GM18867 (cell line): ENCODE data around the gene TMEM178B.

ENCODE experiments used
- ATAC-seq: cut with Tn5 transposase; IDR thresholded peaks from one replicate; pipeline ENCODE4 v1.9.1; 2021; ENCODE audit warnings: mild to moderate bottlenecking, moderate library complexity; ENCODE audit not compliant: unreplicated experiment

The TMEM178B gene

DNA sequence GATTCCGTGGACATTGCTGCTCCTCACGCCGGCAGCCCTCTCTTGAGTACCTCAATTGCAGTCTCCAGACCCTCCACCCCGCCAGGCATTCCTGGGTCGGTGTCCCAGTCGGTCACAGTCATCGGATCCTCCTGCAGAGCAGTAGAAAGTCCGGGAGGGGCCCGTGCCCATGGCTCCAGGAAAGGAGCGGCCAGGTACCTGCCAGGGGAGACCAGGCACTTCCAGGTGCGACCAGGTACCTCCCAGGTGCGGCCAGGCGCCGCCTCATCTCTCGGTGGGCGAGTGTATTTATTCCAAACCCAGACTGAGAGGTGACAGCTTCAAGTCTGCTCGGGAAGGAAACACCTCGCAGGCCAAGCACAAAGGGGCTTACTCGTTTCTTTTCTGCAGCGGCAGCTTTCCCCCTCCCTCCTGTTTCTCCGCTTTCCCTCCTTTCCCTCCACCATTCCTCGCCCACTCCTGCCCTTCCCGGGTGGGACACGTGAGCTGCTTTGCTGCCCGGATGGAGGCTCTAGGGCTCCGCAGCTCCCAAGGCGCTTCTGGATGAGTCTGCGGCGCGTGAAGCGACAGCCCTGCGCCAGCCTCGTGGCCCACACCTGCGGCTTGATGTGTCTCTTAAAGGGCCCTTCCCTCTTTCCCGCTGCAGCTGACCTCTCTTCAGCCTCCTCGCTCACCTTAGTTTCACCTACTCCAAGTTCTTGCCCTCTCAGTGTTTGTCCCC is 438.0 kb downstream of the TMEM178B start:
- ATAC-seq: no peak

DNA sequence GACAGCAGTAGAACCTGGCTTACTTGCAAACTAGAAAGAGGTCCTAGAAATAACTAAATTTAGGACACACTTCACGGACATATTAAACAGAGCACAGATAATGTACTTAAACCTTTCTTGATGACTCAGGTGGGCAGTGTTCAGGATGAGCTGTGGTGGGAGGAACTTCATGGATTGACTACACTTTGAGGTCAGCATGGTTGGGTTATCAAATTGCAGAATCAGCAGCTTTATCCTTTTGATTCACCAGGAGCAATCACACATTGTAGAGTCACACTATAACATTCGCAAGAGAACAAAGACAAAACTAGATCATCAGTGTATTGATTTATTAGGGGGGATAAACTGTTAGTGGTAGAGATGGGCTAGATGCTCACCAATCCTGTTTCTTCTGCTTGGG is 438.7 kb downstream of the TMEM178B start:
- no peak for ATAC-seq

DNA sequence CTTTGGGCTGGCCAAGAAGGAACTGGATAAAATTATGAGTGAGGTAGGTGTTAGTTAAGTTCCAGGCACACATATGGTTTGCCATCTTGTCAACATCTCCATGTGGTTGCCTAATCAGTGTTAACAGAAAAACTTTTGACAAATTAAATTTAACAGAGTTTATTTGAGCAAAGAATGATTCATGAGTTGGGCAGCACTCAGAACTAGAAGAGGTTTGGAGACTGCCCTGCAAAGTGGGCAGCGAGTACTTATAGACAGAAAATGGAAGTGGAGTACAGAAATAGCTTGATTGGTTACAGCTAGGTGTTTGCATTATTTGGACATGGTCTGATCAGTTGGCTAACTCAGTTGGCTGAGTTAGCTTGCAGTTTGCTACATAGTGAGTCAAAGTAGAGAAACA is 439.9 kb downstream of the TMEM178B start:
- ATAC-seq: no peak

DNA sequence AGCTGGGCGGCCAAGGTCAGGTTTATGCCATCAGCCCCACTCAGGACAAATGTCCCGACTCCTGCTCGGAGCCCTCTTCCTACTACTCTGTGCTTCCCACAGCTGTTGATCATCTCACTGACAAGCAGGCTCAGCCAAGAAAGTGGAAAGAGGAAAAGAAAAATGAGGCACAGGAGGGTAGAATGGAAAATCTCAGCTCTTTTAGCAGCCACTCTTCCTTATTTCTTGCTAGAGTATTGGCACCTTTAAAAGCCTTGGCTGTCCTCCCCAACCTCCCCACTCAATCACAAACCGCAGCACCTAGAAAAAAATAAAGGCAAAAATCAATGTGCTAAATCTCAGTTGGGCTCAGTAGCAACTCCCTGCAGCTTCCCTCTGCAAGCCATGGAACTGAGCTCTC is 442.1 kb downstream of the TMEM178B start:
- ATAC-seq: no peak

DNA sequence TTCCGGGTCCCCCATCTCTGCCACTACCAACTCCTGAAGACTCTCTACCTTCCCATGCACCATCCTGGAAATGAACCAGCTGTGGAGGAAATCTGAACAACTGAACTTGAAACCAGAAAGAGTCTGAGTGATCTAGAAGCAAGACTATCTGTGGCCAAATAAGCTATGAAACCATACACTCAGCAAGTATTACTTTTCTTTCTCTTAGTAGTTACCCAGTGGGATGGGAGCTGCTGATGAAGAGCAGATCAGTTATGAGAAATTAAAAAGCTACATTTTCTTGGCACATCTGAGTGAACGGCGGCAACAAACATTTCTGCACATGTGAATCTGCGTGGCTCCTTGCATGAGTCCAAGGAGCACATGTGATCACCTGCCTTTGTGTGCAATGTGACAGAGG is 445.8 kb downstream of the TMEM178B start:
- ATAC-seq: no peak

DNA sequence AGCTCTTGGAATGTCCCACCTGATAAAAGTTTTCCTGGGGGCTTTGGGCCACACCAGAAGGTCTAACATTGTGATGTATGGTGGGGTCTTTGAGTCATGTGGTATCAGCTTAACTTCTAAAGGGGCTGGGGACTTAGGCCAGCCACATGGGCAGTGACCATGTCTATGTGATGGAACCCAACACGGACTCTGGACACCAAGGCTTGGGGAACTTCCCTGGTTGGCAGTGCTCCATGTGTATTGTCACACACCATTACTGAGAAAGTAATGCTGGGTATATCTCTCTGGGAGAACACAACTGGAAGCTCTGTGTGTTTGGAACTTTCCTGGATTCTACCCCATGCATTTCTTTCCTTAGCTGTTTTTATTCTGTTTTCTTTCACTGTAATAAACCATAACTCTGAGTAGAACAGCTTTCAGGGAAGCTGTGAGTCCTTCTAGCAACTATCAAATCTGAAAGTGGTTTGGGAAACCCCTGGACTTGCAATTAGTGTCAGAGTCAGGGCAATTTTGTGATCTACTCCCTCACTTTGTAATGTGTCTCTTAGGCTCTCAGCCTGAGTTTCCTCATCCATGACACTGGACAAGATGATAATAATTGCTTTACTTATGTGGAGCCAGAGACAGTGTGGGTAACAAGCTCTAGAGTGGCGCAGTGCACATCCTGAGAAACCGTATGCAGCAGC is 448.9 kb downstream of the TMEM178B start:
- ATAC-seq: no peak

DNA sequence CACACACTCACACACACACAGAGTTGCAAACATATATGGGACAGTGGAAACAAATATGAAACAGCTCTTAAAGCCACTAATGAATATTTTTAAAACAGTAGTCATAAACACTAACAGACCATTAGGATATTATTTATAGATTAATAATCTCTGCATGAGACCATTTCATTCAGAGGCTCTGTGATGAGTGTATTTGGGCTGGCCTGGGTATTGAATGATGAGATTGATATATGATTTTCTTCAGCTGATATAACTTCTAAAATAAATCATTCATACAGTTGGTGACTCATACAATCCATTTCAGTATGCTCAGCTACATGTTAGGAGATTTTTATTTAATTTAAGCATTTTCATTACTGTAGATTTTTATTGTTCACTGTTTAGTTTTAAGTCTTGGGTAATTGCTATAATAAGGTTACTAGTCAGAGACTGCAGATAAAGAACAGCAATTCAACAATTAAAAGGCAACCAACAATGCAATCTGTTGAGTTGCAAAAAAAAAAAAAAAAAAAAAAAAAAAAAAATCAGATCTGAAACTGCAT is 452.2 kb downstream of the TMEM178B start:
- ATAC-seq: no peak

DNA sequence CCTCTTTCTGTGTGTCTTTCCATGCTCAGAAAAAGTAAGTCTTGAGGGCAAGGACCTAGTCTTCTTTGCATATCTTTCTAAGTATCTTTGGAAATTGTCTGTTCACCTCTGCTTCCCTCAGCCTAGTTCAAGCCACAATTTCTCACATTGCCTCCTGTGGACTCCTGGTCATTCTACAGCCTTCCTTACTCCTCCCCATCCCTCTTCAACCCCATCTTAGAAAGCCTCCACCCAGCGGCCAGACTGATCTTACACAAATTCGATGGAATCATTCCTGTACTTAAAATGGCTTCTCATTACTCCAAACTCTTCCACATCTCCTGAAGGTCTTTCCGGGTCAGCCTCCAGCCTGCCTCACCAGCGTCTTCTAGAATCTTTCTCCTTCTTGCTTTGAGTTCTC is 453.2 kb downstream of the TMEM178B start:
- ATAC-seq: no peak

DNA sequence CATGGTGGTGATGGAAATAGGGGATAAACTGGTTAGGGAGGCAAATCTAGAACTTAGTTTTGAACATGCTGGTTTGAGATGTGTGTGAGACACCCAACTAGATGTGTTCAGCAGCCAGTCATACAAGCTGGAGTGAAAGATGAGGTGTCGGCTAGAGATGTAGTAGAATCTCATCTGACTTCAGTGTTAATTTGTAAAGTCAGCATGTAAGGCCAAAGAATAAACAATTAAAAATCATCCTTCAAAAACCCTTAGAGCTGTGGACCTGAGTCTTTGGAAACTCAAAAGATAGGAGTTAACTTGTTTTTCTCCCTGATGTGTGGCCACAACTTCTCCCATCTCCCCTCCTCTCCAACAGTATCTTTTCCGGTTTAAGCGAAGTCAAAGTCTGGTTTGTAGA is 454.5 kb downstream of the TMEM178B start:
- no peak for ATAC-seq
